Retinal pigment epithelial cell (primary cell): ENCODE data around the gene ADGRB2.

Experiments
- DNase-seq: peaks from one replicate; pipeline ENCODE4 v3.0.0-alpha.2; 2010; ENCODE audit warnings: low read depth
- H3K4me3 ChIP-seq: 2 replicates; pipeline ENCODE4 v1.5.1; 2011; ENCODE audit warnings: mild to moderate bottlenecking, low read length, control low read depth, moderate library complexity
- TF ChIP-seq, protein P1 (sequence below): conservative IDR thresholded peaks from 2 replicates; pipeline ENCODE4 v1.5.1; 2011; ENCODE audit warnings: low read depth, low read length, control low read depth, inconsistent platforms

Gene ADGRB2

DNA sequence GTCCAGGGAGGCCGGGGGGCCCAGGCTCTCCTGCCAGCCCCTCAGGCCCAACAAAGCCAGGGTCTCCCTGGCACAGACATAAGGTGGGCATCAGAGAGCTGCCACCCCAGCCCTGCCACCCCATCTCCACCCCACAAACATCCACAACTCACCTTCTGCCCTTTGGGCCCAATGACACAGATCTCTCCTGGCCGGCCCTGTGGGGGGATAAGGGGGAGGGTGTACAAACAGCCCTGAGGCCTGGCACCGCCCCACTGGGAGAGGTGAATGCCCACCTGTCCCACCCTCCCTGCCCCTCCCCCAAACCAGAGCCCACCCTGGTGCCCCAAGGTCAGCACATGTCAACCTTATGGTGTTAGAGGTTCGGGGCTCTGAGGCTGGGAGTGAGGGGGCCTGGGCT, 72.7 kb downstream of the ADGRB2 start:
- H3K4me3 ChIP-seq: no peak overlapping the region
- DNase-seq: no peak
- TF ChIP-seq, protein P1, sequence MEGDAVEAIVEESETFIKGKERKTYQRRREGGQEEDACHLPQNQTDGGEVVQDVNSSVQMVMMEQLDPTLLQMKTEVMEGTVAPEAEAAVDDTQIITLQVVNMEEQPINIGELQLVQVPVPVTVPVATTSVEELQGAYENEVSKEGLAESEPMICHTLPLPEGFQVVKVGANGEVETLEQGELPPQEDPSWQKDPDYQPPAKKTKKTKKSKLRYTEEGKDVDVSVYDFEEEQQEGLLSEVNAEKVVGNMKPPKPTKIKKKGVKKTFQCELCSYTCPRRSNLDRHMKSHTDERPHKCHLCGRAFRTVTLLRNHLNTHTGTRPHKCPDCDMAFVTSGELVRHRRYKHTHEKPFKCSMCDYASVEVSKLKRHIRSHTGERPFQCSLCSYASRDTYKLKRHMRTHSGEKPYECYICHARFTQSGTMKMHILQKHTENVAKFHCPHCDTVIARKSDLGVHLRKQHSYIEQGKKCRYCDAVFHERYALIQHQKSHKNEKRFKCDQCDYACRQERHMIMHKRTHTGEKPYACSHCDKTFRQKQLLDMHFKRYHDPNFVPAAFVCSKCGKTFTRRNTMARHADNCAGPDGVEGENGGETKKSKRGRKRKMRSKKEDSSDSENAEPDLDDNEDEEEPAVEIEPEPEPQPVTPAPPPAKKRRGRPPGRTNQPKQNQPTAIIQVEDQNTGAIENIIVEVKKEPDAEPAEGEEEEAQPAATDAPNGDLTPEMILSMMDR: no peak

DNA sequence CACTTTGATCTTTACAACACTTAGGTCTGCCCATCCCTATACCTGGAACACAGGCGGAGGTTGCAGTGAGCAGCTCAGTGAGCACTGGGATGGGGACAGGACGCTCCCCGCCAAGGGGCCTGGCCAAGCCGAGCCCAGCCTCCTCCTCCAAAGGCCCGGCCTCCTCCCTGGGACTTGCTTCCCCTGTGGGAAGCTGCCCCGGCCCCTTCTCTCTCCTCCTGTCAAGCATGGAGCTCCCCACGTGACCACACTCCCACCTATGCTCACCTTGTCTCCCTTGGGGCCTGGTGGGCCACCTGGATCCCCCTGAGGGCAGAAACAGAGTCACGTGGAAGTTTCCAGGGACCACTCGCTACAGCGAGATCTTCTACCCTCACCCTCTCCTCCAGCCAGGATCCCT, 73.2 kb downstream of the ADGRB2 start:
- H3K4me3 ChIP-seq: no peak overlapping the region
- TF ChIP-seq, protein P1: no peak
- no peak for DNase-seq

DNA sequence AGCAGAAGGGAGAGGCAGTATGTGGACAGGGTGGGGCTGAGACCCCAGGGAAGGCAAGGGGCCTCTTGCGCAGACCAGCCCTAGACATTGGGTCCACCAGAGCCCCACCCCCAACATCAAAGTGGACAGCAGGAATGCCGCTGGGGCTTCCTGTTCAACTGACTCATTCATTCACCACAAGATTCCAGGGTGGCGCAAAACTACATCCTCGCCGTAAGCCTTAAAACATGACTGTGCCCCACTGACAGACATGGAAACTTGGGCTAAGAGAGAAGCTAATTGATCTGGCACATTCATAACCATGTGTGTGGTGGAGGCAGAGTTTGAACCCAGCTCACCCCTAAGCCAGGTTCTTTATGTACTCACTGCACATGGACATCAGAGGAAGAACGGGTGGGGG, 74.3 kb downstream of the ADGRB2 start:
- peak; percentile 90 for DNase-seq
- TF ChIP-seq, protein P1: no peak
- no peak overlapping the region for H3K4me3 ChIP-seq

DNA sequence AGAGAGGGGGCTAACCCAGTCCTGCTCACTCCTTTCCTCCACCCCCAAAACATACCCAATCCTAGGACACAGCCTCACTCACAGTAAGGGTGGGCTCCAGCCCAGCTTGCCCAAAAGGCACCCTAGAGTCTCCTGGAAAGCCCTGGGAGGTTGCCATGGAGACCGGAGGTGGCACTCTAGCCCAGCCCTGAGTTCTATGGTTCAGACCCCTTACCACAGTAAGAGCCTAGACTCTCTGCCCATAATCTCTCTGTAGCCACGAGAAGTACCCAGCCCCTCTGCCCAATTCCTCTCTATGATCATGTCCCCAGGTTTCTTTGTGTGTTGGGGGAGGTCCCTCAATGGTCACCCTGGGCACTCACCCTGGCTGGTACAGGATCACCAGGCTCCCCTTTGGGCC, 74.8 kb downstream of the ADGRB2 start:
- TF ChIP-seq, protein P1: no peak
- no peak overlapping the region for H3K4me3 ChIP-seq

GRCh38 chr1:31688233-31688918, 75.8 kb downstream of the ADGRB2 start:
- no peak for DNase-seq
- TF ChIP-seq, protein P1: no peak
- H3K4me3 ChIP-seq: no peak overlapping the region

More for the DNA sequence above, 74.8 kb downstream of the ADGRB2 start:
- no peak for DNase-seq

GRCh38 chr1:31687601-31688000, 76.5 kb downstream of the ADGRB2 start:
- DNase-seq: no peak
- TF ChIP-seq, protein P1: no peak
- H3K4me3 ChIP-seq: no peak overlapping the region

DNA sequence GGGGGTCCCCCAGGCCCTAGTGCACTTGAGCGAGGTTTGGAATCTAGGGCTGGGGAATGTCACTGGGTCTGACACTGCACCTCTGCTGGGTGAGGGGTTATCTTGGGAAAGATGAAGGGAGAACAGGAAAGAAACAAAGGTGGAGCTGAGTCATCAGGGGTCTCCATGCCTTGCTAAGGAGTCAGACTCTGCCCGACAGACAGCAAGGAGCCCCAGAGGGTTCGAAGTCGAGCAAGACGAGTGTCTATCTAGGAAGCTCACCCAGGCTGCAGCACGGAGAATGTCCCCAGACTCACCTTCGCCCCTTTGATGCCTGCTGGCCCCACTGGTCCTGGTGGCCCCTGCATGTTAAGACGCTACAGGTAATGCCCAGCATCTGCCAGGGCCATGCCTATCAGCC, 78.3 kb downstream of the ADGRB2 start:
- no peak for DNase-seq
- H3K4me3 ChIP-seq: no peak overlapping the region
- TF ChIP-seq, protein P1: no peak
